Fibroblast of the aortic adventitia (primary cell): ENCODE data around the gene EPRS1. TPM values are rescaled to one million over a fixed set of nuclear protein-coding genes. Genes with fewer than 3 reads are reported as not detected.
"Not testable (repeated sequence)": the region's sequence is repeated elsewhere in the genome, so short reads cannot be mapped to it uniquely, and the experiment has no call there.

Experiments used
- DNase-seq: peaks from one replicate; pipeline ENCODE4 v3.0.0-alpha.2; 2010; ENCODE audit warnings: low read depth
- H3K4me3 ChIP-seq: 2 replicates; pipeline ENCODE4 v1.5.1; 2011; ENCODE audit warnings: low read depth, mild to moderate bottlenecking, control low read depth, low read length, moderate library complexity
- CTCF ChIP-seq: IDR thresholded peaks from 2 replicates; pipeline ENCODE4 v1.5.1; 2011; ENCODE audit warnings: mild to moderate bottlenecking, low read length, control low read depth, inconsistent platforms; ENCODE audit not compliant: insufficient read depth
- total RNA-seq: library from RNA; depleted of rRNA; stranded (reverse); fragments of >200 nt; gene quantifications from 2 replicates; pipeline ENCODE4 v1.2.3, GENCODE V29; 2012; ENCODE audit warnings: low replicate concordance

EPRS1 gene
- 192 and 269 TPM in 2 replicates for total RNA-seq

- peak; percentile 78 for TF ChIP-seq CTCF
- H3K4me3 ChIP-seq = peak within 1 kb of the TSS; percentile 99
- peak; percentile 98 for DNase-seq
Observed at GRCh38 chr1:220046052-220046930, at the start of gene EPRS1. TSS of gene EPRS1 (minus strand) at chr1:220046505. CDS start at chr1:220046388, 117 bp downstream.

- TF ChIP-seq CTCF = no peak
- peak within 1 kb of the TSS; percentile 86 for H3K4me3 ChIP-seq
- DNase-seq = peak; percentile 69
Observed at GRCh38 chr1:220094016-220094911, 48.0 kb upstream of the EPRS1 start, which contains the start of gene IARS2. TSS of gene IARS2 (plus strand) at chr1:220094132. CDS start at chr1:220094217, 85 bp downstream.

- TF ChIP-seq CTCF = no peak
- DNase-seq = no peak
- no peak overlapping the region for H3K4me3 ChIP-seq
Observed at GRCh38 chr1:220093361-220094015, 47.2 kb upstream of the EPRS1 start.

- no peak for DNase-seq
- TF ChIP-seq CTCF = no peak
- H3K4me3 ChIP-seq = no peak overlapping the region
Observed at GRCh38 chr1:220092694-220093093, 46.4 kb upstream of the EPRS1 start.

GRCh38 chr1:220089650-220090556 is 43.6 kb upstream of the EPRS1 start, which contains the start of gene BPNT1:
TSS of gene BPNT1 (minus strand) at chr1:220089788. CDS start at chr1:220079846, 9,942 bp downstream.
- peak; percentile 96 for DNase-seq
- H3K4me3 ChIP-seq = peak within 1 kb of the TSS; percentile 97
- TF ChIP-seq CTCF = no peak

GRCh38 chr1:220086261-220086686 is 40.0 kb upstream of the EPRS1 start:
- not testable (repeated sequence) for H3K4me3 ChIP-seq, DNase-seq
